Heart left ventricle (tissue), 13 donors: Measurements from ENCODE around the gene FLNB.

Experiments
- POLR2A ChIP-seq, 2 donors: fragments of 450-650 bp; IDR thresholded peaks; one replicate each; pipeline ENCODE4 v1.6.1; 2017; ENCODE audit warnings: antibody characterized with exemption in 2 of 2, mild to moderate bottlenecking in 2 of 2, moderate library complexity in 2 of 2
- TF ChIP-seq, protein P1 (sequence below), 12 donors: fragments of 200-600 bp; sonication (generic) in 4 of 12; IDR thresholded peaks; one replicate each; pipeline versions ENCODE4 v1.5.0 to v1.8.0; 2018 to 2022; ENCODE audit warnings: antibody characterized with exemption in 12 of 12, mild to moderate bottlenecking in 5 of 12
- donor health status: ischemic (EF 13 %, LVEDD 7.1; RV severe dilation, severe dysfunction).
- donor health status: DM: no; HTN: yes; CAD: no.
- donor health status: DM: no; HTN: no; CAD: no.
- donor health status: ischemic (EF 25% LVEDD 6.9; RV normal size, moderate dysfunction).
- donor health status: ischemic (EF 25% LVEDD 5.7; RV mildly dilated, moderate dysfunction).
- donor health status: ischemic (EF 35%, LVEDD 5.7; RV mildly dilated, moderate dysfunction).
- donor health status: nonischemic (EF 11% LVEDD 7.7; RV severe dilation, severe dysfunction).
- donor health status: DM: yes; HTN: yes; CAD: no.
- donor health status: PGD.
- donor health status: ischemic (EF 29% LVEDD 5.4; RV normal size, mild dysfunction).
- donor health status: nonischemic (EF 23%, LVEDD 6.1; RV moderate dilation, normal function).

DNA sequence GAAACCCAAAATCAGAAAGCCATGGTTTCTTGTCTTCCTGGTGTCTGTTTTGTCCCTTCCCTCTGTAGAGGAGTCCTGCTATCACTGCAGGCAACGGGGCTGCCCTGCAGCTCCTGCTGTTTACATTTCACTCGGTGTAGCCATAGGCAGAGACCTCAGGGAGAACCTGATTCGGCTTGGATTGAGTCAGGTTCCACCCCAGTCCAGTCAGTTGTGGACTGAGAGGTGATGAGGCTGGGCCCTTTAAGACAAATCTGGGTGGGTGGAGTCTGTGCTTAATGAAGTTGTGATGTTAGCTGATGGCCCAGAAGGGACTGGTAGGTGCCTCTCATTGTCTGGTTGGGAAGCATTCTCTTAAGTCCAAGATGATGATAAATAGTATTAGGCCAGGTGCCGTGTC lies 35.7 kb downstream of the FLNB start:
- TF ChIP-seq, protein P1, sequence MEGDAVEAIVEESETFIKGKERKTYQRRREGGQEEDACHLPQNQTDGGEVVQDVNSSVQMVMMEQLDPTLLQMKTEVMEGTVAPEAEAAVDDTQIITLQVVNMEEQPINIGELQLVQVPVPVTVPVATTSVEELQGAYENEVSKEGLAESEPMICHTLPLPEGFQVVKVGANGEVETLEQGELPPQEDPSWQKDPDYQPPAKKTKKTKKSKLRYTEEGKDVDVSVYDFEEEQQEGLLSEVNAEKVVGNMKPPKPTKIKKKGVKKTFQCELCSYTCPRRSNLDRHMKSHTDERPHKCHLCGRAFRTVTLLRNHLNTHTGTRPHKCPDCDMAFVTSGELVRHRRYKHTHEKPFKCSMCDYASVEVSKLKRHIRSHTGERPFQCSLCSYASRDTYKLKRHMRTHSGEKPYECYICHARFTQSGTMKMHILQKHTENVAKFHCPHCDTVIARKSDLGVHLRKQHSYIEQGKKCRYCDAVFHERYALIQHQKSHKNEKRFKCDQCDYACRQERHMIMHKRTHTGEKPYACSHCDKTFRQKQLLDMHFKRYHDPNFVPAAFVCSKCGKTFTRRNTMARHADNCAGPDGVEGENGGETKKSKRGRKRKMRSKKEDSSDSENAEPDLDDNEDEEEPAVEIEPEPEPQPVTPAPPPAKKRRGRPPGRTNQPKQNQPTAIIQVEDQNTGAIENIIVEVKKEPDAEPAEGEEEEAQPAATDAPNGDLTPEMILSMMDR (IDR thresholded peaks at IDR 0.05), result no peak
- no peak for TF ChIP-seq POLR2A (IDR thresholded peaks at IDR 0.05)
